ENCODE results near the gene LMBR1L.

The LMBR1L gene

GRCh38 chr12:49111206-49111605, 559 bp upstream of the LMBR1L start:
- DNase-seq (ENCODE audit: low spot score) = no peak

GRCh38 chr12:49109641-49110463, 795 bp downstream of the LMBR1L start:
- no peak for DNase-seq (ENCODE audit: low spot score)

GRCh38 chr12:49108958-49109404, 1.7 kb downstream of the LMBR1L start:
- no peak for DNase-seq (ENCODE audit: low spot score)

- no peak for DNase-seq (ENCODE audit: low spot score)
Observed at GRCh38 chr12:49105504-49106084, 5.1 kb downstream of the LMBR1L start.

GRCh38 chr12:49104822-49105221, 5.8 kb downstream of the LMBR1L start:
- no peak for DNase-seq (ENCODE audit: low spot score)

- no peak for DNase-seq (ENCODE audit: low spot score)
Observed at GRCh38 chr12:49100380-49100779, 10.3 kb downstream of the LMBR1L start.

- no peak for DNase-seq (ENCODE audit: low spot score)
Observed at GRCh38 chr12:49098703-49099102, 11.9 kb downstream of the LMBR1L start.

- no peak for DNase-seq (ENCODE audit: low spot score)
Observed at GRCh38 chr12:49098035-49098451, 12.6 kb downstream of the LMBR1L start.

- no peak for DNase-seq (ENCODE audit: low spot score)
Observed at GRCh38 chr12:49097381-49097780, 13.3 kb downstream of the LMBR1L start.

GRCh38 chr12:49094975-49095365, 15.7 kb downstream of the LMBR1L start:
- no peak for DNase-seq (ENCODE audit: low spot score)

GRCh38 chr12:49094160-49094974, 16.3 kb downstream of the LMBR1L start, which contains the start of gene DHH:
Gene DHH, minus strand, starts transcription at chr12:49094801. Its CDS starts 289 bp downstream, at chr12:49094512.
- DNase-seq (ENCODE audit: low spot score) = peak; percentile 36

- DNase-seq (ENCODE audit: low spot score) = no peak
Observed at GRCh38 chr12:49093792-49094159, 16.9 kb downstream of the LMBR1L start.

GRCh38 chr12:49092816-49093406, 17.7 kb downstream of the LMBR1L start:
- no peak for DNase-seq (ENCODE audit: low spot score)

GRCh38 chr12:49092086-49092815, 18.4 kb downstream of the LMBR1L start:
- peak; percentile 77 for DNase-seq (ENCODE audit: low spot score)

GRCh38 chr12:49091836-49092085, 18.9 kb downstream of the LMBR1L start:
- DNase-seq (ENCODE audit: low spot score) = no peak

GRCh38 chr12:49091056-49091835, 19.4 kb downstream of the LMBR1L start:
- no peak for DNase-seq (ENCODE audit: low spot score)

GRCh38 chr12:49089821-49090773, 20.6 kb downstream of the LMBR1L start:
- peak; percentile 67 for DNase-seq (ENCODE audit: low spot score)

GRCh38 chr12:49088932-49089330, 21.7 kb downstream of the LMBR1L start:
- DNase-seq (ENCODE audit: low spot score) = no peak

GRCh38 chr12:49088150-49088931, 22.3 kb downstream of the LMBR1L start:
- peak; percentile 96 for DNase-seq (ENCODE audit: low spot score)

All from SW480 (cell line).